Measurements from ENCODE around the gene OR4C45.

- TF ChIP-seq CTCF (conservative IDR thresholded peaks at IDR 0.05; ENCODE audit: low read length) (no peak), EZH2phosphoT487 (IDR thresholded peaks at IDR 0.05; ENCODE audit: borderline replicate concordance, low read depth, low read length) (no peak)
Observed at GRCh38 chr11:50078001-50078400, 45.3 kb downstream of the OR4C45 start.

Data from OCI-LY7 (cell line).